H9 (cell line): ENCODE data around the gene CAPN14. TPM values are rescaled to one million over a fixed set of nuclear protein-coding genes. Genes with fewer than 3 reads are reported as not detected.

Experiments used
- DNase-seq: peaks from one replicate; pipeline ENCODE4 v3.0.0-alpha.2; 2017
- H2AFZ ChIP-seq: one replicate; pipeline ENCODE4 v1.6.1; 2013; ENCODE audit warnings: mild to moderate bottlenecking, low read length, control low read depth, moderate library complexity
- H2AK5ac ChIP-seq: 2 replicates; pipeline ENCODE4 v1.6.1; 2013; ENCODE audit warnings: low read length, control low read depth, mixed read lengths; ENCODE audit not compliant: insufficient read length
- H2BK120ac ChIP-seq: one replicate; pipeline ENCODE4 v1.6.1; 2013; ENCODE audit warnings: low read depth, mild to moderate bottlenecking, low read length, control low read depth, inconsistent platforms; ENCODE audit not compliant: poor library complexity, severe bottlenecking
- H2BK12ac ChIP-seq: 2 replicates; pipeline ENCODE4 v1.6.1; 2013; ENCODE audit warnings: low read length, control low read depth, mixed read lengths, low read depth; ENCODE audit not compliant: insufficient read length
- H2BK15ac ChIP-seq: 2 replicates; pipeline ENCODE4 v1.6.1; 2013; ENCODE audit warnings: low read depth, low read length, control low read depth
- H2BK20ac ChIP-seq: one replicate; pipeline ENCODE4 v1.6.1; 2013; ENCODE audit warnings: low read depth, mild to moderate bottlenecking, low read length, control low read depth, inconsistent platforms; ENCODE audit not compliant: poor library complexity, severe bottlenecking
- H2BK5ac ChIP-seq: 2 replicates; pipeline ENCODE4 v1.6.1; 2013; ENCODE audit warnings: low read length, control low read depth, mixed read lengths; ENCODE audit not compliant: insufficient read length
- H3K14ac ChIP-seq: 2 replicates; pipeline ENCODE4 v1.6.1; 2013; ENCODE audit warnings: low read length, control low read depth; ENCODE audit not compliant: insufficient read depth
- H3K18ac ChIP-seq: 2 replicates; pipeline ENCODE4 v1.6.1; 2013; ENCODE audit warnings: low read depth, mild to moderate bottlenecking, mixed read lengths, low read length, control low read depth; ENCODE audit not compliant: insufficient read length
- H3K23ac ChIP-seq: 2 replicates; pipeline ENCODE4 v1.6.1; 2013; ENCODE audit warnings: low read length, control low read depth, mixed read lengths, low read depth; ENCODE audit not compliant: insufficient read length
- H3K23me2 ChIP-seq: 2 replicates; pipeline ENCODE4 v1.6.1; 2013; ENCODE audit warnings: low read depth, mild to moderate bottlenecking, mixed read lengths, low read length, control low read depth; ENCODE audit not compliant: insufficient read length, poor library complexity, severe bottlenecking
- H3K27ac ChIP-seq: 2 replicates; pipeline ENCODE4 v1.5.1; 2013; ENCODE audit warnings: low read length, control low read depth, mixed read lengths, low read depth; ENCODE audit not compliant: insufficient read length
- H3K27me3 ChIP-seq: 2 replicates; pipeline ENCODE4 v1.6.1; 2013; ENCODE audit warnings: low read length, control low read depth, inconsistent platforms; ENCODE audit not compliant: insufficient read depth
- H3K4ac ChIP-seq: 2 replicates; pipeline ENCODE4 v1.6.1; 2013; ENCODE audit warnings: low read depth, mild to moderate bottlenecking, control low read depth, inconsistent platforms, low read length, moderate library complexity
- H3K4me1 ChIP-seq: 2 replicates; pipeline ENCODE4 v1.6.1; 2013; ENCODE audit warnings: low read length, control low read depth, inconsistent platforms; ENCODE audit not compliant: insufficient read depth
- H3K4me2 ChIP-seq: 2 replicates; pipeline ENCODE4 v1.6.1; 2013; ENCODE audit warnings: low read length, control low read depth, mixed read lengths; ENCODE audit not compliant: insufficient read length, insufficient read depth
- H3K56ac ChIP-seq: 2 replicates; pipeline ENCODE4 v1.6.1; 2013; ENCODE audit warnings: low read depth, mild to moderate bottlenecking, mixed read lengths, low read length, control low read depth; ENCODE audit not compliant: insufficient read length
- H3K79me1 ChIP-seq: 2 replicates; pipeline ENCODE4 v1.6.1; 2013; ENCODE audit warnings: low read depth, mild to moderate bottlenecking, moderate library complexity, low read length, control low read depth, inconsistent platforms; ENCODE audit not compliant: insufficient read depth, poor library complexity, severe bottlenecking
- H3K79me2 ChIP-seq: 2 replicates; pipeline ENCODE4 v1.6.1; 2013; ENCODE audit warnings: low read length, control low read depth, inconsistent platforms; ENCODE audit not compliant: insufficient read depth
- H3K9ac ChIP-seq: 2 replicates; pipeline ENCODE4 v1.6.1; 2013; ENCODE audit warnings: low read length, control low read depth, mixed read lengths; ENCODE audit not compliant: insufficient read length; ENCODE audit errors: extremely low read depth
- H3K9me3 ChIP-seq: one replicate; pipeline ENCODE4 v1.6.1; 2013; ENCODE audit warnings: low read depth, low read length, inconsistent platforms; ENCODE audit not compliant: control insufficient read depth
- H3T11ph ChIP-seq: one replicate; pipeline ENCODE4 v1.6.1; 2013; ENCODE audit warnings: mild to moderate bottlenecking, low read length, control low read depth, inconsistent platforms
- H4K20me1 ChIP-seq: one replicate; pipeline ENCODE4 v1.6.1; 2013; ENCODE audit not compliant: control insufficient read depth, insufficient read length, insufficient read depth
- H4K5ac ChIP-seq: 2 replicates; pipeline ENCODE4 v1.6.1; 2013; ENCODE audit warnings: low read depth, mild to moderate bottlenecking, mixed read lengths, low read length, control low read depth; ENCODE audit not compliant: insufficient read length
- H4K8ac ChIP-seq: replicated peaks from 2 replicates; pipeline ENCODE4 v1.6.1; 2013; ENCODE audit warnings: low read length, control low read depth, mixed read lengths, low read depth; ENCODE audit not compliant: insufficient read length
- H4K91ac ChIP-seq: 2 replicates; pipeline ENCODE4 v1.6.1; 2013; ENCODE audit warnings: low read depth, mild to moderate bottlenecking, moderate library complexity, mixed read lengths, low read length, control low read depth; ENCODE audit not compliant: insufficient read length
- H3K27ac Mint-ChIP-seq, 3 experiments: 2 replicates in 2 of 3; 3 replicates in 1 of 3; pipeline ENCODE4 v1.8.0; 2020 to 2021; ENCODE audit warnings: mixed read lengths in 3 of 3, mild to moderate bottlenecking in 1 of 3, moderate library complexity in 1 of 3
- H3K27me3 Mint-ChIP-seq: 2 replicates; pipeline ENCODE4 v1.8.0; 2021; ENCODE audit warnings: low read depth, mild to moderate bottlenecking, moderate library complexity, mixed read lengths
- H3K36me3 Mint-ChIP-seq, 3 experiments: 2 replicates in 2 of 3; 3 replicates in 1 of 3; pipeline ENCODE4 v1.8.0; 2020 to 2021; ENCODE audit warnings: low read depth in 3 of 3, mixed read lengths in 3 of 3; ENCODE audit not compliant: insufficient read depth in 1 of 3
- H3K4me1 Mint-ChIP-seq, 2 experiments: 2 replicates each; pipeline ENCODE4 v1.8.0; 2020; ENCODE audit warnings: mixed read lengths in 2 of 2
- H3K4me3 Mint-ChIP-seq, 2 experiments: 2 replicates in 1 of 2; 3 replicates in 1 of 2; pipeline ENCODE4 v1.8.0; 2020 to 2021; ENCODE audit warnings: mild to moderate bottlenecking in 2 of 2, mixed read lengths in 2 of 2, moderate library complexity in 1 of 2
- H3K9me3 Mint-ChIP-seq, 2 experiments: 2 replicates in 1 of 2; 3 replicates in 1 of 2; pipeline ENCODE4 v1.8.0; 2020; ENCODE audit warnings: mild to moderate bottlenecking in 2 of 2, mixed read lengths in 2 of 2, moderate library complexity in 1 of 2
- WGBS: extraction: QIAGEN DNeasy Blood & Tissue Kit; methylation state at CpG from one replicate; pipeline ENCODE4 v1.1.7; 2013; ENCODE audit warnings: missing lambda C conversion rate, low lambda C conversion rate, mixed read lengths; ENCODE audit not compliant: insufficient read length; ENCODE audit errors: extremely low coverage; 5-methylcytosine and 5-hydroxymethylcytosine counted together
- total RNA-seq: library from RNA; stranded (reverse); gene quantifications from 2 replicates; pipeline ENCODE4 v1.2.1, GENCODE V29; 2021
- TF ChIP-seq, protein P1 (sequence below): fragments of 200-600 bp; sonication (generic); conservative IDR thresholded peaks from 3 replicates; pipeline ENCODE4 v1.8.0; 2021; ENCODE audit warnings: antibody characterized with exemption, mild to moderate bottlenecking

Gene CAPN14
- total RNA-seq, 1 experiment from 2014 or later, result 0.09 TPM

DNA sequence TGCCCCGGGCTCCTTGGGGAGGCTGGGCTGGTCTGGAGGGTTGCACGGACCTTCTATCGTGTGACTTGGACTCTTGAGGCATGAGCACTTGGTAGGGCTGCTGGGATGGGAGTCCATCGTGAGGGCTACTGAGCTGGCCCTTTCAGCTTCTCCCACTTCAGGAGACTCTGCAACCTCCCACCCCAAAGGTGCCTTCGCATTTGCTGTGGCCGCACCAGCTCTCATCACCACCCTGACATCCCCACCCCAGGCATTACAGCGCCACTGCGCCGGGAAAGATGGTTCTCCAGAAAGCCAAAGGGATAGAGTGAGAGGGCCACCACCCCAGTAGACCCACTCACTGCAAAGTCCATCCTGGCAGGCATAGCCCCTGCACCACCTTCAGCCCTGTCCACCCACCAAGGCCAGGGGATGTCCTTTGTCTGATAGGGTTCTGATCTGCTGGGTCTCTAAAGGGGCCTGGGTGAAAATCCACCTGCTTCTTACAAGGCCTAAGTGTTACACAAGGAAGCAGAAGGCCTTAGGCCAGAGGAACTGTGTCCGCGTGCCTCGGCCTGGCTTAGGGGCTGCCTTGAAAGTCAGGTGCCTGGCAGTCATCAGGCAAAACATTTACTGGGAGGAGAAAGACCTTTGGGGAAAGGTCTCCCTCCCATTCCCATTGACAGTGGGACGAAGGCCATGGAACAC, 21.7 kb upstream of the CAPN14 start:
- Mint-ChIP-seq H3K9me3 (no peaks in the 10 kb centered on the region), H3K27me3 (peaks cover 11% of the 10 kb centered on the region), H3K4me1 (peaks cover 10 to 14% of the 10 kb centered on the region in 2 experiments), H3K4me3 (no peak overlapping the region), H3K27ac (no peak overlapping the region), H3K36me3 (peaks cover under 1 to 2% (median 1%) of the 10 kb centered on the region in 3 experiments; a peak in 4 of 7 replicates)
- no peak overlapping the region for H3T11ph ChIP-seq
- no peak overlapping the region for H2BK12ac ChIP-seq
- no peak overlapping the region for H3K18ac ChIP-seq
- DNase-seq, result peak; percentile 13
- H3K79me2 ChIP-seq, result no peaks in the 10 kb centered on the region
- H4K8ac ChIP-seq, result no peak overlapping the region
- no peaks in the 10 kb centered on the region for H3K9me3 ChIP-seq
- no peak overlapping the region for H3K56ac ChIP-seq
- H4K20me1 ChIP-seq, result peaks cover 3% of the 10 kb centered on the region
- no peak overlapping the region for H3K9ac ChIP-seq
- no peak overlapping the region for H2BK120ac ChIP-seq
- no peak overlapping the region for H3K23ac ChIP-seq
- peaks cover 4% of the 10 kb centered on the region; the same call in 1 of the 2 replicates for H3K27me3 ChIP-seq
- no peak overlapping the region for H3K27ac ChIP-seq
- no peak overlapping the region for H3K14ac ChIP-seq
- WGBS, result no CpG with 5 or more reads among the region's 13 CpGs
- no peak overlapping the region for H2BK5ac ChIP-seq
- H2AFZ ChIP-seq, result no peak overlapping the region
- H2BK20ac ChIP-seq, result no peak overlapping the region
- H2BK15ac ChIP-seq, result no peak overlapping the region
- no peak overlapping the region for H3K4me2 ChIP-seq
- H4K91ac ChIP-seq, result no peak overlapping the region
- H3K4me1 ChIP-seq, result no peaks in the 10 kb centered on the region
- H3K4ac ChIP-seq, result no peak overlapping the region
- no peak overlapping the region for H2AK5ac ChIP-seq
- H3K23me2 ChIP-seq, result peaks cover 5% of the 10 kb centered on the region
- TF ChIP-seq, protein P1, sequence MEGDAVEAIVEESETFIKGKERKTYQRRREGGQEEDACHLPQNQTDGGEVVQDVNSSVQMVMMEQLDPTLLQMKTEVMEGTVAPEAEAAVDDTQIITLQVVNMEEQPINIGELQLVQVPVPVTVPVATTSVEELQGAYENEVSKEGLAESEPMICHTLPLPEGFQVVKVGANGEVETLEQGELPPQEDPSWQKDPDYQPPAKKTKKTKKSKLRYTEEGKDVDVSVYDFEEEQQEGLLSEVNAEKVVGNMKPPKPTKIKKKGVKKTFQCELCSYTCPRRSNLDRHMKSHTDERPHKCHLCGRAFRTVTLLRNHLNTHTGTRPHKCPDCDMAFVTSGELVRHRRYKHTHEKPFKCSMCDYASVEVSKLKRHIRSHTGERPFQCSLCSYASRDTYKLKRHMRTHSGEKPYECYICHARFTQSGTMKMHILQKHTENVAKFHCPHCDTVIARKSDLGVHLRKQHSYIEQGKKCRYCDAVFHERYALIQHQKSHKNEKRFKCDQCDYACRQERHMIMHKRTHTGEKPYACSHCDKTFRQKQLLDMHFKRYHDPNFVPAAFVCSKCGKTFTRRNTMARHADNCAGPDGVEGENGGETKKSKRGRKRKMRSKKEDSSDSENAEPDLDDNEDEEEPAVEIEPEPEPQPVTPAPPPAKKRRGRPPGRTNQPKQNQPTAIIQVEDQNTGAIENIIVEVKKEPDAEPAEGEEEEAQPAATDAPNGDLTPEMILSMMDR, result no peak
- H3K79me1 ChIP-seq, result no peaks in the 10 kb centered on the region
- no peak overlapping the region for H4K5ac ChIP-seq
